ENCODE measurements around the gene PID1.

GRCh38 chr2:229027353-229028105 lies 243.6 kb downstream of the PID1 start:
- TF ChIP-seq POLR2A (IDR thresholded peaks at IDR 0.05) = no peak
- TF ChIP-seq POLR2AphosphoS5 (IDR thresholded peaks at IDR 0.05; ENCODE audit: insufficient read depth in 1 of 2, low read depth in 1 of 2) = no peak
